ENCODE data around the gene INTS11.
A peak's percentile ranks its signal among the peaks of the same experiment; 100 is the strongest.

INTS11 gene

GRCh38 chr1:1298861-1299685 lies 25.4 kb downstream of the INTS11 start:
- peak; percentile 47 for DNase-seq

GRCh38 chr1:1297802-1298424 lies 26.5 kb downstream of the INTS11 start:
- DNase-seq = no peak

GRCh38 chr1:1296070-1297061 lies 28.1 kb downstream of the INTS11 start:
- DNase-seq = no peak

- DNase-seq = no peak
Measured at GRCh38 chr1:1295154-1295923, 29.1 kb downstream of the INTS11 start.

GRCh38 chr1:1294250-1294890 lies 30.1 kb downstream of the INTS11 start:
- DNase-seq = no peak

GRCh38 chr1:1293263-1294249 lies 30.9 kb downstream of the INTS11 start:
- no peak for DNase-seq

- DNase-seq = no peak
Measured at GRCh38 chr1:1292851-1293250, 31.6 kb downstream of the INTS11 start.

GRCh38 chr1:1292442-1292779 lies 32.0 kb downstream of the INTS11 start:
- no peak for DNase-seq

GRCh38 chr1:1291548-1292441 lies 32.7 kb downstream of the INTS11 start:
- peak; percentile 84 for DNase-seq

GRCh38 chr1:1291023-1291528 lies 33.4 kb downstream of the INTS11 start:
- DNase-seq = no peak

- DNase-seq = peak; percentile 21
Measured at GRCh38 chr1:1290238-1290731, 34.2 kb downstream of the INTS11 start.

- DNase-seq = no peak
Measured at GRCh38 chr1:1287288-1288110, 37.0 kb downstream of the INTS11 start.

- no peak for DNase-seq
Measured at GRCh38 chr1:1286313-1287261, 37.9 kb downstream of the INTS11 start.

- no peak for DNase-seq
Measured at GRCh38 chr1:1285611-1286311, 38.7 kb downstream of the INTS11 start.

- DNase-seq = no peak
Measured at GRCh38 chr1:1285102-1285571, 39.3 kb downstream of the INTS11 start.

All from NCI-H2171 (cell line).